A549 (cell line): ENCODE data around the gene KATNBL1. TPM values are rescaled to one million over a fixed set of nuclear protein-coding genes. Genes with fewer than 3 reads are reported as not detected.
"Not testable (repeated sequence)": the region's sequence is repeated elsewhere in the genome, so short reads cannot be mapped to it uniquely, and the experiment has no call there.

ENCODE experiments used
- ATAC-seq, 2 experiments: fragments of 200-7000 bp in 1 of 2; fragments of >200 bp in 1 of 2; cut with Nextera tagmentation in 1 of 2; cut with Tn5 transposase in 1 of 2; 3 replicates each; pipeline versions ENCODE4 v1.8.0 to v1.9.1; 2018 to 2020; ENCODE audit warnings: mild to moderate bottlenecking in 1 of 2, moderate library complexity in 1 of 2
- CTCF ChIA-PET: fragments of 300-600 bp; sonication (Branson Sonifier 250); formaldehyde crosslinking; extraction: SDS; loops from one replicate; lab custom pipeline; 2021; ENCODE audit warnings: antibody characterized with exemption, inconsistent platforms; lab: Yijun Ruan, JAX
- POLR2A ChIA-PET: fragments of 350-600 bp; formaldehyde crosslinking; extraction: SDS; loops from one replicate; lab custom pipeline; 2021; ENCODE audit warnings: antibody characterized with exemption, inconsistent platforms; lab: Yijun Ruan, JAX
- DNase-seq, 2 experiments: peaks; one replicate each; pipeline versions ENCODE4 v3.0.0 to v3.0.0-alpha.2; 2011 to 2016; ENCODE audit warnings: low read depth in 1 of 2, low spot score in 1 of 2
- FAIRE-seq: peaks from 2 replicates; lab custom pipeline; 2011; peaks lifted over from hg19 to GRCh38; lab: Jason Lieb, UNC
- H3K27ac ChIP-seq, 2 experiments: fragments of >200 bp; sonication (Bioruptor Twin); formaldehyde crosslinking; 3 replicates each; pipeline ENCODE4 v1.5.1; 2016 to 2017
- H3K4me1 ChIP-seq: fragments of >200 bp; sonication (Bioruptor Twin); formaldehyde crosslinking; 3 replicates; pipeline ENCODE4 v1.6.1; 2016
- H3K4me2 ChIP-seq: fragments of >200 bp; sonication (Bioruptor Twin); formaldehyde crosslinking; 3 replicates; pipeline ENCODE4 v1.6.1; 2016
- H3K4me3 ChIP-seq: fragments of >200 bp; sonication (Bioruptor Twin); formaldehyde crosslinking; 3 replicates; pipeline ENCODE4 v1.5.1; 2016
- H3K9me3 ChIP-seq: fragments of >200 bp; sonication (Bioruptor Twin); formaldehyde crosslinking; 3 replicates; pipeline ENCODE4 v1.6.1; 2016
- ATOH8 ChIP-seq: fragments of 250-450 bp; sonication (Bioruptor Pico); IDR thresholded peaks from 2 replicates; pipeline ENCODE4 v1.5.0; 2020; ENCODE audit warnings: low read depth, mild to moderate bottlenecking, moderate library complexity
- BCL3 ChIP-seq: fragments of >200 bp; sonication (Bioruptor Twin); formaldehyde crosslinking; IDR thresholded peaks from 3 replicates; pipeline ENCODE4 v1.6.1; 2016
- CEBPB ChIP-seq, 2 experiments: fragments of >200 bp in 1 of 2; sonication (Bioruptor Twin) in 1 of 2; formaldehyde crosslinking in 1 of 2; IDR thresholded peaks; 2 replicates each; pipeline ENCODE4 v1.6.1; 2012 to 2016
- EHMT2 ChIP-seq: fragments of 200-600 bp; sonication (generic); IDR thresholded peaks from 2 replicates; pipeline ENCODE4 v1.6.1; 2016; ENCODE audit warnings: antibody characterized with exemption, low read depth, mild to moderate bottlenecking, moderate library complexity
- EP300 ChIP-seq, 2 experiments: fragments of >200 bp; sonication (Bioruptor Twin); formaldehyde crosslinking; IDR thresholded peaks; 2 replicates in 1 of 2; 3 replicates in 1 of 2; pipeline ENCODE4 v1.6.1; 2016 to 2017
- HOXB13 ChIP-seq: fragments of 250-450 bp; sonication (Bioruptor Pico); IDR thresholded peaks from 2 replicates; pipeline ENCODE4 v1.5.0; 2020; ENCODE audit warnings: low read depth, mild to moderate bottlenecking, moderate library complexity
- MAZ ChIP-seq: fragments of 150-350 bp; IDR thresholded peaks from 2 replicates; pipeline ENCODE4 v1.6.1; 2014; ENCODE audit warnings: antibody characterized with exemption, low read depth, low read length, borderline replicate concordance
- NFE2L2 ChIP-seq: fragments of 150-350 bp; conservative IDR thresholded peaks from 2 replicates; pipeline ENCODE4 v1.6.1; 2014; ENCODE audit warnings: low read length
- NPAS2 ChIP-seq: fragments of 250-450 bp; sonication (Bioruptor Pico); IDR thresholded peaks from 2 replicates; pipeline ENCODE4 v1.8.0; 2022; ENCODE audit warnings: mild to moderate bottlenecking, moderate library complexity, borderline replicate concordance
- NR3C1 ChIP-seq: fragments of >200 bp; sonication (Bioruptor Twin); formaldehyde crosslinking; IDR thresholded peaks from 3 replicates; pipeline ENCODE4 v1.6.1; 2017
- PBX3 ChIP-seq: IDR thresholded peaks from 2 replicates; pipeline ENCODE4 v1.6.1; 2012
- POLR2A ChIP-seq: IDR thresholded peaks from 2 replicates; pipeline ENCODE4 v1.6.1; 2012; ENCODE audit warnings: mild to moderate bottlenecking, low read length
- RARB ChIP-seq: fragments of 250-450 bp; sonication (Bioruptor Pico); IDR thresholded peaks from 2 replicates; pipeline ENCODE4 v1.8.0; 2021; ENCODE audit warnings: mild to moderate bottlenecking, moderate library complexity
- RCOR1 ChIP-seq: fragments of 150-350 bp; IDR thresholded peaks from 2 replicates; pipeline ENCODE4 v1.6.1; 2014; ENCODE audit warnings: antibody characterized with exemption, low read length, low read depth
- REST ChIP-seq: fragments of 200-600 bp; sonication (generic); IDR thresholded peaks from 2 replicates; pipeline ENCODE4 v1.6.1; 2016; ENCODE audit warnings: antibody characterized with exemption, mild to moderate bottlenecking, moderate library complexity
- TP53 ChIP-seq: fragments of 250-450 bp; sonication (Bioruptor Pico); IDR thresholded peaks from 2 replicates; pipeline ENCODE4 v1.5.0; 2021; ENCODE audit warnings: mild to moderate bottlenecking, moderate library complexity
- ZC3H11A ChIP-seq: fragments of 450-650 bp; IDR thresholded peaks from 2 replicates; pipeline ENCODE4 v1.6.1; 2014; ENCODE audit warnings: antibody characterized with exemption, mild to moderate bottlenecking
- ZFP36 ChIP-seq: fragments of 450-650 bp; IDR thresholded peaks from 2 replicates; pipeline ENCODE4 v1.6.1; 2014; ENCODE audit warnings: borderline replicate concordance; ENCODE audit not compliant: partially characterized antibody
- ZSCAN20 ChIP-seq: fragments of 250-450 bp; sonication (Bioruptor Pico); IDR thresholded peaks from 2 replicates; pipeline ENCODE4 v1.8.0; 2022; ENCODE audit warnings: mild to moderate bottlenecking, moderate library complexity
- WGBS: methylation state at CpG from one replicate; pipeline ENCODE4 v1.1.6; 2017; ENCODE audit errors: missing lambda C conversion rate; 5-methylcytosine and 5-hydroxymethylcytosine counted together
- polyA plus RNA-seq, 4 experiments: library from polyadenylated mRNA; depleted of rRNA in 3 of 4; stranded (reverse); fragments of >200 nt; fragmentation: RNase III in 1 of 4; extraction: RNeasy Plus Mini Kit Qiagen cat#74134 plus additional on column Dnase treatment in 1 of 4; gene quantifications; 2 replicates in 3 of 4; 3 replicates in 1 of 4; pipeline ENCODE4 v1.2.3, GENCODE V29; 2011 to 2017

Gene KATNBL1
- polyA plus RNA-seq, 2 of the 4 experiments (the other 2 are of a cell fraction), result 35.2 to 75.8 TPM

- TF ChIP-seq PBX3 (no peak), POLR2A (no peak), TP53 (CRISPR knock-in tag) (no peak)
Observed at GRCh38 chr15:34203305-34203704, 6.6 kb downstream of the KATNBL1 start (continued).

GRCh38 chr15:34193272-34193671 is 16.6 kb downstream of the KATNBL1 start:
- H3K4me1 ChIP-seq, H3K4me3 ChIP-seq, H3K27ac ChIP-seq, FAIRE-seq, H3K4me2 ChIP-seq, H3K9me3 ChIP-seq, POLR2A ChIA-PET: not testable (repeated sequence)
- CTCF ChIA-PET, result interaction anchor here (0.6 kb wide), 1 partner anchor 53 kb away, joined by 3 read pairs; no protein-coding TSS in a partner anchor
- 81% methylated on average over 7 of the region's 7 CpGs for WGBS
- ATAC-seq (peak in 1 of 2 experiments; percentile 53; a peak in 2 of 6 replicates), DNase-seq (peak in 1 of 2 experiments; percentile 23)

- 90% methylated on average over 5 of the region's 5 CpGs for WGBS
- POLR2A ChIA-PET, result no interaction called here
- no peaks in the 10 kb centered on the region for H3K9me3 ChIP-seq
- DNase-seq, result no peak
- no peaks in the 10 kb centered on the region for H3K4me1 ChIP-seq
- H3K4me2 ChIP-seq, result no peak overlapping the region
- no peak overlapping the region for H3K4me3 ChIP-seq
- FAIRE-seq, result no peak
- ATAC-seq, result no peak
- CTCF ChIA-PET, result interaction anchor here (2.0 kb wide), 1 partner anchor 21 kb away, joined by 7 read pairs; the partner anchor contains the start of gene KATNBL1
- H3K27ac ChIP-seq, result no peak overlapping the region
- TF ChIP-seq MAZ (no peak), CEBPB (IDR thresholded peaks at IDR 0.05) (no peak), ATOH8 (CRISPR knock-in tag) (no peak), ZSCAN20 (CRISPR knock-in tag) (no peak)
Observed at GRCh38 chr15:34188711-34189110, 21.2 kb downstream of the KATNBL1 start.

GRCh38 chr15:34185666-34186065 is 24.2 kb downstream of the KATNBL1 start:
- no peak for ATAC-seq
- DNase-seq, result no peak
- ChIA-PET CTCF (interaction anchor here (1.0 kb wide), 1 partner anchor 24 kb away, joined by 3 read pairs; the partner anchor contains the start of gene KATNBL1), POLR2A (no interaction called here)
- WGBS, result 95% methylated on average over 4 of the region's 4 CpGs
- no peak for FAIRE-seq
- Histone ChIP-seq H3K9me3 (no peaks in the 10 kb centered on the region), H3K4me1 (peaks cover 6% of the 10 kb centered on the region; the same call in 1 of the 3 replicates), H3K27ac (no peak overlapping the region), H3K4me2 (no peak overlapping the region), H3K4me3 (no peak overlapping the region)
- TF ChIP-seq HOXB13 (CRISPR knock-in tag) (no peak), RCOR1 (no peak), NPAS2 (no peak), BCL3 (no peak), NR3C1 (no peak), NFE2L2 (no peak), REST (no peak), ZFP36 (no peak), ZC3H11A (no peak), EHMT2 (no peak), RARB (CRISPR knock-in tag) (no peak), ZSCAN20 (CRISPR knock-in tag) (no peak), EP300 (IDR thresholded peaks at IDR 0.05) (no peak)
